HG02884 (cell line): ENCODE measurements around the gene KMT2D.

Experiments
- ATAC-seq: cut with Tn5 transposase; IDR thresholded peaks from one replicate; pipeline ENCODE4 v1.9.1; 2021; ENCODE audit warnings: mild to moderate bottlenecking, moderate library complexity; ENCODE audit not compliant: unreplicated experiment

The KMT2D gene

GRCh38 chr12:49022558-49023178 lies 37.9 kb downstream of the KMT2D start:
- no peak for ATAC-seq

- ATAC-seq: no peak
Measured at GRCh38 chr12:49021292-49021915, 39.2 kb downstream of the KMT2D start.

- no peak for ATAC-seq
Measured at GRCh38 chr12:49020441-49020840, 40.2 kb downstream of the KMT2D start.

- no peak for ATAC-seq
Measured at GRCh38 chr12:49019443-49020324, 40.9 kb downstream of the KMT2D start.

GRCh38 chr12:49019120-49019430 lies 41.5 kb downstream of the KMT2D start:
- no peak for ATAC-seq

- ATAC-seq: peak; percentile 80
Measured at GRCh38 chr12:49018261-49019119, 42.1 kb downstream of the KMT2D start, which contains the start of gene PRKAG1. Gene PRKAG1, minus strand, starts transcription at chr12:49018776. Its CDS starts 36 bp downstream, at chr12:49018740.

- peak; percentile 25 for ATAC-seq
Measured at GRCh38 chr12:49017891-49018260, 42.7 kb downstream of the KMT2D start.

GRCh38 chr12:49015196-49015595 lies 45.4 kb downstream of the KMT2D start:
- ATAC-seq: no peak

- ATAC-seq: no peak
Measured at GRCh38 chr12:49014547-49014946, 46.0 kb downstream of the KMT2D start.

GRCh38 chr12:49013428-49013827 lies 47.2 kb downstream of the KMT2D start:
- ATAC-seq: no peak

- ATAC-seq: no peak
Measured at GRCh38 chr12:49012739-49013138, 47.9 kb downstream of the KMT2D start.
